ENCODE measurements around the gene RLF. TPM values are rescaled to one million over a fixed set of nuclear protein-coding genes. Genes with fewer than 3 reads are reported as not detected.

RLF gene
- 4.4 to 5.8 TPM (median 5.8 TPM) in 5 replicates for total RNA-seq (2022; extraction: Qiagen RNA extraction; ENCODE audit: low read depth)

GRCh38 chr1:40161125-40161887, at the start of gene RLF:
Gene RLF, plus strand, starts transcription at chr1:40161387. Its CDS starts 13 bp downstream, at chr1:40161400.

GRCh38 chr1:40247655-40248054, 86.5 kb downstream of the RLF start, which contains the start of gene TMCO2:
Gene TMCO2, plus strand, starts transcription at chr1:40247937. Its CDS starts 57 bp downstream, at chr1:40247994.

GRCh38 chr1:40257688-40258444, 96.7 kb downstream of the RLF start, which contains the start of gene ZMPSTE24:
Gene ZMPSTE24, plus strand, starts transcription at chr1:40258236. Its CDS starts 36 bp downstream, at chr1:40258272.

Other genes with a start within 250 kb of the RLF start
- 4.5 to 6.2 TPM (median 5.5 TPM) in 5 replicates for gene MFSD2A, start 206.2 kb upstream of the RLF start, total RNA-seq (2022; extraction: Qiagen RNA extraction; ENCODE audit: low read depth)
- 211 to 268 TPM (median 244 TPM) in 5 replicates for gene CAP1, start 120.7 kb upstream of the RLF start, total RNA-seq (2022; extraction: Qiagen RNA extraction; ENCODE audit: low read depth)
- gene PPT1, start 64.1 kb upstream of the RLF start, total RNA-seq (2022; extraction: Qiagen RNA extraction; ENCODE audit: low read depth) = 58.9 to 71.8 TPM (median 63.8 TPM) in 5 replicates
- not detected in 5 replicates for gene TMCO2, start 86.5 kb downstream of the RLF start, total RNA-seq (2022; extraction: Qiagen RNA extraction; ENCODE audit: low read depth)
- 31.6 to 44.7 TPM (median 37.6 TPM) in 5 replicates for gene ZMPSTE24, start 96.8 kb downstream of the RLF start, total RNA-seq (2022; extraction: Qiagen RNA extraction; ENCODE audit: low read depth)
- gene COL9A2, start 155.9 kb downstream of the RLF start, total RNA-seq (2022; extraction: Qiagen RNA extraction; ENCODE audit: low read depth) = 0.06 to 0.17 TPM (median 0.12 TPM) in 4 of 5 replicates, not detected in the other
- 8.4 to 9.6 TPM (median 9.0 TPM) in 5 replicates for gene SMAP2, start 212.3 kb downstream of the RLF start, total RNA-seq (2022; extraction: Qiagen RNA extraction; ENCODE audit: low read depth)

All from A549 treated with GW870086 at 1 μM for 4 hours (cell line).